Activated T-helper 9 cell treated with anti-CD3 and anti-CD28 coated beads, Interleukin-2, amount 50 U/mL, for 16 hours (primary cell): ENCODE measurements around the gene AP5B1.

ENCODE experiments used
- DNase-seq: peaks from one replicate; pipeline ENCODE4 v3.0.0-alpha.2; 2020; ENCODE audit warnings: low read depth

AP5B1 gene

GRCh38 chr11:65780770-65781151, at the start of gene AP5B1:
TSS of gene AP5B1 (minus strand) at chr11:65780976. CDS start at chr11:65780591, 385 bp downstream.
- DNase-seq = peak; percentile 68

- DNase-seq = no peak
Measured at GRCh38 chr11:65829459-65829858, 48.7 kb upstream of the AP5B1 start.

GRCh38 chr11:65826984-65827735, 46.4 kb upstream of the AP5B1 start:
- DNase-seq = no peak

GRCh38 chr11:65822776-65823528, 42.2 kb upstream of the AP5B1 start:
- no peak for DNase-seq

- no peak for DNase-seq
Measured at GRCh38 chr11:65821107-65821506, 40.3 kb upstream of the AP5B1 start.

GRCh38 chr11:65817835-65818680, 37.3 kb upstream of the AP5B1 start:
- DNase-seq = peak; percentile 93

GRCh38 chr11:65817312-65817834, 36.6 kb upstream of the AP5B1 start:
- DNase-seq = no peak

GRCh38 chr11:65816696-65817095, 35.9 kb upstream of the AP5B1 start:
- no peak for DNase-seq

- DNase-seq = no peak
Measured at GRCh38 chr11:65814986-65815565, 34.3 kb upstream of the AP5B1 start.

- no peak for DNase-seq
Measured at GRCh38 chr11:65814131-65814985, 33.6 kb upstream of the AP5B1 start.

GRCh38 chr11:65811764-65812475, 31.1 kb upstream of the AP5B1 start:
- DNase-seq = no peak

- no peak for DNase-seq
Measured at GRCh38 chr11:65810046-65810868, 29.5 kb upstream of the AP5B1 start.

- no peak for DNase-seq
Measured at GRCh38 chr11:65809496-65809895, 28.7 kb upstream of the AP5B1 start.

- no peak for DNase-seq
Measured at GRCh38 chr11:65808744-65809341, 28.1 kb upstream of the AP5B1 start.

- DNase-seq = no peak
Measured at GRCh38 chr11:65806979-65807378, 26.2 kb upstream of the AP5B1 start.

- no peak for DNase-seq
Measured at GRCh38 chr11:65803797-65804492, 23.2 kb upstream of the AP5B1 start.

- no peak for DNase-seq
Measured at GRCh38 chr11:65802841-65803240, 22.1 kb upstream of the AP5B1 start.
